Suprapubic skin (tissue), 4 donors: ENCODE data around the gene STUM. TPM values are rescaled to one million over a fixed set of nuclear protein-coding genes. Genes with fewer than 3 reads are reported as not detected.

ENCODE experiments used
- DNase-seq, 2 donors: peaks; one replicate each; pipeline ENCODE4 v3.0.0-alpha.2; 2019; ENCODE audit warnings: low spot score in 2 of 2
- H3K27ac ChIP-seq: fragments of 200-600 bp; sonication (generic); one replicate; pipeline ENCODE4 v1.5.1; 2019
- H3K27me3 ChIP-seq: fragments of 200-600 bp; sonication (generic); one replicate; pipeline ENCODE4 v1.5.1; 2019
- H3K36me3 ChIP-seq: fragments of 200-600 bp; sonication (generic); one replicate; pipeline ENCODE4 v1.5.1; 2019
- H3K4me1 ChIP-seq: fragments of 200-600 bp; sonication (generic); one replicate; pipeline ENCODE4 v1.5.1; 2019
- H3K4me3 ChIP-seq: fragments of 200-600 bp; sonication (generic); one replicate; pipeline ENCODE4 v1.5.1; 2019; ENCODE audit warnings: mild to moderate bottlenecking
- H3K9me3 ChIP-seq: fragments of 200-600 bp; sonication (generic); one replicate; pipeline ENCODE4 v1.5.1; 2019
- EP300 ChIP-seq: sonication (generic); formaldehyde crosslinking; IDR thresholded peaks from one replicate; pipeline ENCODE4 v1.6.1; 2017; ENCODE audit warnings: antibody characterized with exemption
- POLR2A ChIP-seq, 2 donors: fragments of 450-650 bp; IDR thresholded peaks; one replicate each; pipeline ENCODE4 v1.6.1; 2017; ENCODE audit warnings: antibody characterized with exemption in 2 of 2, mild to moderate bottlenecking in 2 of 2, moderate library complexity in 2 of 2
- POLR2AphosphoS5 ChIP-seq, 3 donors: sonication (generic); formaldehyde crosslinking; IDR thresholded peaks; one replicate each; pipeline ENCODE4 v1.6.1; 2017; ENCODE audit warnings: antibody characterized with exemption in 3 of 3
- WGBS: methylation state at CpG from one replicate; pipeline ENCODE4 v1.1.5; 2018; 5-methylcytosine and 5-hydroxymethylcytosine counted together
- total RNA-seq, 4 donors: library from RNA; depleted of rRNA; stranded (reverse); fragments of >200 nt; gene quantifications; one replicate each; pipeline ENCODE4 v1.1.0, GENCODE V29; 2016
- TF ChIP-seq, protein P1 (sequence below), 2 donors: fragments of 200-600 bp in 1 of 2; fragments of 450-650 bp in 1 of 2; sonication (generic) in 1 of 2; IDR thresholded peaks; one replicate each; pipeline ENCODE4 v1.5.1; 2016 to 2019; ENCODE audit warnings: antibody characterized with exemption in 2 of 2, mild to moderate bottlenecking in 1 of 2, moderate library complexity in 1 of 2

STUM gene
- total RNA-seq, 4 donors from 2014 or later, result 1.6 to 5.9 (median 2.0) TPM

- WGBS, result 92% methylated on average over 6 of the region's 8 CpGs
- TF ChIP-seq EP300 (no peak), POLR2AphosphoS5 (IDR thresholded peaks at IDR 0.05) (no peak), POLR2A (IDR thresholded peaks at IDR 0.05) (no peak)
- TF ChIP-seq, protein P1, sequence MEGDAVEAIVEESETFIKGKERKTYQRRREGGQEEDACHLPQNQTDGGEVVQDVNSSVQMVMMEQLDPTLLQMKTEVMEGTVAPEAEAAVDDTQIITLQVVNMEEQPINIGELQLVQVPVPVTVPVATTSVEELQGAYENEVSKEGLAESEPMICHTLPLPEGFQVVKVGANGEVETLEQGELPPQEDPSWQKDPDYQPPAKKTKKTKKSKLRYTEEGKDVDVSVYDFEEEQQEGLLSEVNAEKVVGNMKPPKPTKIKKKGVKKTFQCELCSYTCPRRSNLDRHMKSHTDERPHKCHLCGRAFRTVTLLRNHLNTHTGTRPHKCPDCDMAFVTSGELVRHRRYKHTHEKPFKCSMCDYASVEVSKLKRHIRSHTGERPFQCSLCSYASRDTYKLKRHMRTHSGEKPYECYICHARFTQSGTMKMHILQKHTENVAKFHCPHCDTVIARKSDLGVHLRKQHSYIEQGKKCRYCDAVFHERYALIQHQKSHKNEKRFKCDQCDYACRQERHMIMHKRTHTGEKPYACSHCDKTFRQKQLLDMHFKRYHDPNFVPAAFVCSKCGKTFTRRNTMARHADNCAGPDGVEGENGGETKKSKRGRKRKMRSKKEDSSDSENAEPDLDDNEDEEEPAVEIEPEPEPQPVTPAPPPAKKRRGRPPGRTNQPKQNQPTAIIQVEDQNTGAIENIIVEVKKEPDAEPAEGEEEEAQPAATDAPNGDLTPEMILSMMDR (IDR thresholded peaks at IDR 0.05), result no peak
- Histone ChIP-seq H3K36me3 (peaks cover 42% of the 10 kb centered on the region), H3K4me1 (peaks cover 46% of the 10 kb centered on the region), H3K4me3 (no peak overlapping the region), H3K9me3 (no peaks in the 10 kb centered on the region), H3K27me3 (no peaks in the 10 kb centered on the region), H3K27ac (no peak overlapping the region)
- no peak for DNase-seq
Measured at GRCh38 chr1:226647719-226648118, 99.2 kb downstream of the STUM start.

GRCh38 chr1:226648421-226648820 is 99.9 kb downstream of the STUM start:
- H3K4me1 ChIP-seq, result peaks cover 40% of the 10 kb centered on the region
- no peaks in the 10 kb centered on the region for H3K9me3 ChIP-seq
- no peak for DNase-seq
- 94% methylated on average over 5 of the region's 6 CpGs for WGBS
- no peak overlapping the region for H3K27ac ChIP-seq
- peaks cover 42% of the 10 kb centered on the region for H3K36me3 ChIP-seq
- TF ChIP-seq POLR2A (IDR thresholded peaks at IDR 0.05) (no peak), EP300 (no peak), POLR2AphosphoS5 (IDR thresholded peaks at IDR 0.05) (no peak)
- TF ChIP-seq, protein P1 (IDR thresholded peaks at IDR 0.05), result no peak
- H3K27me3 ChIP-seq, result no peaks in the 10 kb centered on the region
- H3K4me3 ChIP-seq, result no peak overlapping the region

GRCh38 chr1:226649244-226649643 is 100.7 kb downstream of the STUM start:
- H3K27me3 ChIP-seq, result no peaks in the 10 kb centered on the region
- TF ChIP-seq POLR2AphosphoS5 (IDR thresholded peaks at IDR 0.05) (no peak), EP300 (no peak), POLR2A (IDR thresholded peaks at IDR 0.05) (no peak)
- TF ChIP-seq, protein P1 (IDR thresholded peaks at IDR 0.05), result no peak
- no peak overlapping the region for H3K27ac ChIP-seq
- H3K4me1 ChIP-seq, result peaks cover 38% of the 10 kb centered on the region
- H3K4me3 ChIP-seq, result no peak overlapping the region
- WGBS, result 89% methylated on average over 8 of the region's 8 CpGs
- no peaks in the 10 kb centered on the region for H3K9me3 ChIP-seq
- no peak for DNase-seq
- peaks cover 39% of the 10 kb centered on the region for H3K36me3 ChIP-seq

- Histone ChIP-seq H3K27ac (no peak overlapping the region), H3K4me3 (no peak overlapping the region), H3K4me1 (peaks cover 39% of the 10 kb centered on the region), H3K9me3 (no peaks in the 10 kb centered on the region), H3K36me3 (peaks cover 38% of the 10 kb centered on the region), H3K27me3 (no peaks in the 10 kb centered on the region)
- DNase-seq, result no peak
- WGBS, result 63% methylated on average over 7 of the region's 7 CpGs
- TF ChIP-seq, protein P1 (IDR thresholded peaks at IDR 0.05), result peak in 1 of 2 donors; percentile 1
- no peak for TF ChIP-seq EP300
Measured at GRCh38 chr1:226649780-226650179, 101.2 kb downstream of the STUM start.

- H3K9me3 ChIP-seq, result no peaks in the 10 kb centered on the region
- no peak for DNase-seq
- H3K27ac ChIP-seq, result no peak overlapping the region
- WGBS, result 69% methylated on average over 11 of the region's 11 CpGs
- TF ChIP-seq, protein P1 (IDR thresholded peaks at IDR 0.05), result no peak
- no peaks in the 10 kb centered on the region for H3K27me3 ChIP-seq
- no peak overlapping the region for H3K4me3 ChIP-seq
- peaks cover 39% of the 10 kb centered on the region for H3K4me1 ChIP-seq
- peaks cover 33% of the 10 kb centered on the region for H3K36me3 ChIP-seq
Measured at GRCh38 chr1:226650236-226650841, 101.8 kb downstream of the STUM start.
